Fibroblast of the aortic adventitia (primary cell): Measurements from ENCODE around the gene SCML1. TPM values are rescaled to one million over a fixed set of nuclear protein-coding genes. Genes with fewer than 3 reads are reported as not detected.

Source experiments
- DNase-seq: peaks from one replicate; pipeline ENCODE4 v3.0.0-alpha.2; 2010; ENCODE audit warnings: low read depth
- H3K4me3 ChIP-seq: 2 replicates; pipeline ENCODE4 v1.5.1; 2011; ENCODE audit warnings: low read depth, mild to moderate bottlenecking, control low read depth, low read length, moderate library complexity
- total RNA-seq: library from RNA; depleted of rRNA; stranded (reverse); fragments of >200 nt; gene quantifications from 2 replicates; pipeline ENCODE4 v1.2.3, GENCODE V29; 2012; ENCODE audit warnings: low replicate concordance
- TF ChIP-seq, protein P1 (sequence below): IDR thresholded peaks from 2 replicates; pipeline ENCODE4 v1.5.1; 2011; ENCODE audit warnings: mild to moderate bottlenecking, low read length, control low read depth, inconsistent platforms; ENCODE audit not compliant: insufficient read depth

The SCML1 gene
- total RNA-seq, 1 donor, result 12.0 TPM

DNA sequence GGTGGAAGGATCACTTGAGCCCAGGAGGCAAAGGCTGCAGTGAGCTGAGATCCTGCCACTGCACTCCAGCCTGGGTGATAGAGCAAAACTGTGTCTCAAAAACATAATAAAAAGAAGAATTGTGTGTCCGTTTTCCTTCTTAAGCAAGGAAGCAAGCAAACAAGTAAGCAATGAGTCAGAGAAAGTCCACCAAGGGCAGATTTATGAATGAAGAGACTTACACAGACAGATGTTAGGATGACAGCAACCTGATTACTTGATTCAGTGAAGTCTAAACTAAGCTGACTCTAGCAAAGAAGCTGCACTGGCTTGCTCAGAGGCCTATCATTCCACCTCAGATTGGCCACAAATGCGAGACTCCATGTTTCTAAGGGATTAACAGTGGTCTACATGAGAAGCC, 34.1 kb upstream of the SCML1 start:
- no peak for DNase-seq
- TF ChIP-seq, protein P1, sequence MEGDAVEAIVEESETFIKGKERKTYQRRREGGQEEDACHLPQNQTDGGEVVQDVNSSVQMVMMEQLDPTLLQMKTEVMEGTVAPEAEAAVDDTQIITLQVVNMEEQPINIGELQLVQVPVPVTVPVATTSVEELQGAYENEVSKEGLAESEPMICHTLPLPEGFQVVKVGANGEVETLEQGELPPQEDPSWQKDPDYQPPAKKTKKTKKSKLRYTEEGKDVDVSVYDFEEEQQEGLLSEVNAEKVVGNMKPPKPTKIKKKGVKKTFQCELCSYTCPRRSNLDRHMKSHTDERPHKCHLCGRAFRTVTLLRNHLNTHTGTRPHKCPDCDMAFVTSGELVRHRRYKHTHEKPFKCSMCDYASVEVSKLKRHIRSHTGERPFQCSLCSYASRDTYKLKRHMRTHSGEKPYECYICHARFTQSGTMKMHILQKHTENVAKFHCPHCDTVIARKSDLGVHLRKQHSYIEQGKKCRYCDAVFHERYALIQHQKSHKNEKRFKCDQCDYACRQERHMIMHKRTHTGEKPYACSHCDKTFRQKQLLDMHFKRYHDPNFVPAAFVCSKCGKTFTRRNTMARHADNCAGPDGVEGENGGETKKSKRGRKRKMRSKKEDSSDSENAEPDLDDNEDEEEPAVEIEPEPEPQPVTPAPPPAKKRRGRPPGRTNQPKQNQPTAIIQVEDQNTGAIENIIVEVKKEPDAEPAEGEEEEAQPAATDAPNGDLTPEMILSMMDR, result no peak
- no peak overlapping the region for H3K4me3 ChIP-seq

DNA sequence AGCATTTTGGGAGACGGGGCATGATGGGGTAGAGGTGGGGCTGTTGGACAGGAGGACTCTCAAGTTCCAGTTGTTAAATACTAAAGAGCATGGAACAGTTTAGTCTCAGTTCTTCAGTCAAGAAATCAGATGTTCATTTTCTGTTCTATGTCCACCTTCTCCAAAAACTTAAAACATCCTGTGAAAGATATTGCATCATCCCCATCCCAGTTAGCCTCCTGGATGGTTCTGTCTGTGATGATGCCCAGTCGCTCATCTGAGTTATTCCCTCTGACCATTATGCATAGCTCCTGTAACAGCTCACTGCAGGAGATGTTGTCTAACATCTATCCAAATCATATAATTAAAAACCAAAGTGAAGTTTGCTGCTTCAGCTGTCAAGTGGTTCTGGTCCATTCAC, 32.1 kb upstream of the SCML1 start:
- DNase-seq, result no peak
- TF ChIP-seq, protein P1, result no peak
- no peak overlapping the region for H3K4me3 ChIP-seq

DNA sequence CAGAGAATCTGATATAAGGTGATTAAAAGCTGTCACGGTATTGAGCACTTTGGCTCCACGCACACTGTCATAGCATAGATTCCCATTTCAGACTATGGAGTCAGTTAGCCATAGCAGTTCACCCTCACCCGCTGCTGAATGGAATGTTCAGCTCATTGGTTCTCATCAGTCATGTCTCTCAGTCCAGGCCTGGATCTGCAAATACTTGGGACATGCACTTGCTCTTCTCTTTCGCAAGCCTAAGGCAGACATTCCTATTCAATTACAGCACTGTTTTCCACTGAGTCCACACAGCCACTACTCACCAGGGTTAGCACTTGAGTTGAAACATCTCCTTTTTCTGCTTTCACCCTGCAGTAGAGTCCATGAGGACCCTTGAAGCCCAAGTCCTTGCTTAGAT, 30.6 kb upstream of the SCML1 start:
- no peak overlapping the region for H3K4me3 ChIP-seq
- TF ChIP-seq, protein P1, result no peak
- peak; percentile 73 for DNase-seq

DNA sequence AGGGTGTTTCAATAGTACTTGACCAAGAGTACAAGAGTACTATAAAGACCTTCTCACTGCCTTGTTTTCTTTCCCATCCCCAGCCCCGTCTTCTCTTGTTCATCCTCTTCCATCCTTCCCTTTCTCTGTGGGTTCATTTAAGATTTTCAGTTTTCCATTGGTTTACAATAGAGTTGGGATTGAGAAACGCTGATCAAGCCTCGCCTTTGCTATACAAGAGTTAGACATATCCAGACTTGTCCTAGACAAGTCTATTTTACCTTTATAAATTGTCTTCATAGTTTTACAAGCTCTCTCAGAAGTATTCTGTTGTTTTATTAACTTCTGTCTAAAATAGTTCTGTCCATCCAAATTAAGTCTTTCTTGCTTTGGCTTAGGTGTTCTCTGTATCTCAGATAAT, 29.6 kb upstream of the SCML1 start:
- DNase-seq, result no peak
- TF ChIP-seq, protein P1, result no peak
- no peak overlapping the region for H3K4me3 ChIP-seq

DNA sequence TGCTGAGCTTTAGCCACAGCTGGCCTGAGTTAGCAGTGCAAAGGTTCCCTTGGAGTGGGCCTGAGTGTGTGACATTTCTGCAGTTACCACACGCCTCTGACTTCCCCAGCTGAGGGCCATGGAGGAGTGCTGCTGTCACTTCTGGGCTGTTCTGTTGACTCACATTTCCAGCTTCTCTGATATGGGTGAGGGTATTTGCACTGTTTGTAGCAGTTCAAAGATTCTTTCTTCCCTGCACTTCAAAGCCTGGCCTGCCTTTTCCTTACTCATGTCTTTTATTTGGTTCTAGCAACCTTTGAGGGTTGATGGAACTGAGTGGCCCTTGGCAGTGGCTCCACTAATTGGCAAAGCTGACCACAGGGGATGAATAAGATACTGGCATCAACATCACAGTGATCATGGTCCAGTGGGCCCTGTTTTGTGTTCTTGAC, 26.4 kb upstream of the SCML1 start:
- no peak overlapping the region for H3K4me3 ChIP-seq
- TF ChIP-seq, protein P1, result no peak
- DNase-seq, result no peak

DNA sequence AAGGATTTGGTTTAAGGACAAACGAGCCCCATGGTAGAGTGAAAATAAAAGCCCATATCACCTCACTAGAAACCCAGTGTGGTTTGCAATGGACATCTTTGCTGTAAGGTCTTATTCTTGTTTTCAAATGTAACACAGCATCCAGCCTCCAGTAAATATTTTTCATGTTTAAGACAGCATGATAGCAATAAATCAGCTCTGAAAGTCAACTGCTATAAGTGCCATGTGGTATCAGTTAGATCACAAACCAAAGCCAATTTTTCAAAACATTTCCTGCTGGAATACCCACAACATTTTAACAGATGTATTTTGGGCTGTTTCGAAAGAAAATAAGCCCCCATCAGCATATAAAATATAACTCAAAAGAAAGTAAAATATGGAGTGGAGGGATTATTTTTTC, 24.0 kb upstream of the SCML1 start:
- no peak for DNase-seq
- H3K4me3 ChIP-seq, result no peak overlapping the region
- TF ChIP-seq, protein P1, result no peak

DNA sequence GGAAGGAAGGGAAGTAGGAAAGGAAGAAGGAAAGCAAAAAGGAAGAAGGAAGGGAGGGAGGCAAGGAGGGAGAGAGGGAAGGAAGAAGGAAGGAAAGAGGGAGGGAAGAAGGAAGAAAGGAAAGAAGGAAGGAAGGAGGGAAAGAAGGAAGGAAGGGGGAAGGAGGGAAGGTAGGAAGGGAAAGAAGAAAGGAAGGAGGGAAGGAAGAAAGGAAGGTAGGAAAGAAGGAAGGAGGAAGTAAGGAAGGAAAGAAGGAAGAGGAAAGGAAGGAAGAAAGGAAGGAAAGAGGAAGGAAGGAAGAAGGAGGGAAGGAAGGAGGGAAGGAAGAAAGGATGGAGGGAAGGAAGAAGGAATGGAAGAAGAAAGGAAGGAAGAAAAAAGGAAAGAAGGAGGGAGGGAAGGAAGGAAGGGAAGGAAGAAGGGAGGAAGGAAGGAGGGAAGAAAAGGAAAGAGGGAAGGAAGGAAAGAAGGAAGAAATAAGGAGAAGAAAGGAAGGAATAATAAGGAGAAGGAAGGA, 18.6 kb upstream of the SCML1 start:
- TF ChIP-seq, protein P1, result no peak
- no peak overlapping the region for H3K4me3 ChIP-seq
- DNase-seq, result no peak
